Measurements from ENCODE around the gene SF3A1. TPM values are rescaled to one million over a fixed set of nuclear protein-coding genes. Genes with fewer than 3 reads are reported as not detected.

Gene SF3A1
- total RNA-seq, 1 experiment from 2014 or later: 272 TPM

DNA sequence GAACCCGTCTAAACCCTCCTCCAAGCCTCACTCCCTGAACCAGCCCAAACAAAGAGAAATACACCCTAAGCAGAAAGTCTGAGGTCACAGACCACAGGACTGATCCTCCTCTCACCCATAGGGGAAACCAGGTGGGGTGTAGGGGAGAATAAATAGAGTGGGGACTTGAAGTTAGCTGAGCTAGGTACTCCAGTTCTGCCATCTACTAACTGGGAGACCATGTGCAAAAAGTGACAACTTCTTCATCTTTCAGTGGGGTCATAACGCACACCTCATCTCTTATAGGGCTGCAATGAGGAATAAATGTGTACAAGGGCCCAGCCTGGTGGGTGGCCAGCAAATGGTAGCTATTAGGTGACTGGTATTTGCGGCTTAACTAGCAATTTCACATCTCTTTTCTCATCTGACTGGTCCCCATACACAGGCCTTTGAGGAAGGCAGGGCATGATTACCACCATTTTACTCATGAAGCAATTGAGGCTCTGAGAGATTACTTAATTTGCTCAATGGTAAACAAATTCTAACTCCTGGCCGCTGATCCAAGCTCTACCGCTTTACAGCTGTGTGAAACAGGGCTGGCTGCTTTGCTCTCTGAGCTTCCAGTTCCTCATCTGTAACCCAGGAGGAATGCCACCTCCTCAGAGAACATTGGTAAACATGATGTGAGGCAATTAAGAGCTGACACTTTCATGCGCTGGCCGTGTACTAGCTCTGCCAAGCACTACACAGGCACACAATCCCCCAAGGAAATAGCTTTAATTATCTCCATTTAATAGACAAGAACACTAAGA lies 46.5 kb downstream of the SF3A1 start (continued):
- TF ChIP-seq ZNF138 (CRISPR knock-in tag; conservative IDR thresholded peaks at IDR 0.05) (no peak), CREM (CRISPR knock-in tag; IDR thresholded peaks at IDR 0.05) (no peak), SMAD4 (CRISPR knock-in tag; IDR thresholded peaks at IDR 0.05) (no peak), NR1H2 (CRISPR knock-in tag; IDR thresholded peaks at IDR 0.05) (no peak), IRF2 (CRISPR knock-in tag; IDR thresholded peaks at IDR 0.05; ENCODE audit: borderline replicate concordance, low read depth) (no peak), MYBL2 (CRISPR knock-in tag; IDR thresholded peaks at IDR 0.05) (no peak)
- TF ChIP-seq, protein P1, sequence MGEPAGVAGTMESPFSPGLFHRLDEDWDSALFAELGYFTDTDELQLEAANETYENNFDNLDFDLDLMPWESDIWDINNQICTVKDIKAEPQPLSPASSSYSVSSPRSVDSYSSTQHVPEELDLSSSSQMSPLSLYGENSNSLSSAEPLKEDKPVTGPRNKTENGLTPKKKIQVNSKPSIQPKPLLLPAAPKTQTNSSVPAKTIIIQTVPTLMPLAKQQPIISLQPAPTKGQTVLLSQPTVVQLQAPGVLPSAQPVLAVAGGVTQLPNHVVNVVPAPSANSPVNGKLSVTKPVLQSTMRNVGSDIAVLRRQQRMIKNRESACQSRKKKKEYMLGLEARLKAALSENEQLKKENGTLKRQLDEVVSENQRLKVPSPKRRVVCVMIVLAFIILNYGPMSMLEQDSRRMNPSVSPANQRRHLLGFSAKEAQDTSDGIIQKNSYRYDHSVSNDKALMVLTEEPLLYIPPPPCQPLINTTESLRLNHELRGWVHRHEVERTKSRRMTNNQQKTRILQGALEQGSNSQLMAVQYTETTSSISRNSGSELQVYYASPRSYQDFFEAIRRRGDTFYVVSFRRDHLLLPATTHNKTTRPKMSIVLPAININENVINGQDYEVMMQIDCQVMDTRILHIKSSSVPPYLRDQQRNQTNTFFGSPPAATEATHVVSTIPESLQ (CRISPR knock-in tag; IDR thresholded peaks at IDR 0.05): no peak
- TF ChIP-seq, protein P2, sequence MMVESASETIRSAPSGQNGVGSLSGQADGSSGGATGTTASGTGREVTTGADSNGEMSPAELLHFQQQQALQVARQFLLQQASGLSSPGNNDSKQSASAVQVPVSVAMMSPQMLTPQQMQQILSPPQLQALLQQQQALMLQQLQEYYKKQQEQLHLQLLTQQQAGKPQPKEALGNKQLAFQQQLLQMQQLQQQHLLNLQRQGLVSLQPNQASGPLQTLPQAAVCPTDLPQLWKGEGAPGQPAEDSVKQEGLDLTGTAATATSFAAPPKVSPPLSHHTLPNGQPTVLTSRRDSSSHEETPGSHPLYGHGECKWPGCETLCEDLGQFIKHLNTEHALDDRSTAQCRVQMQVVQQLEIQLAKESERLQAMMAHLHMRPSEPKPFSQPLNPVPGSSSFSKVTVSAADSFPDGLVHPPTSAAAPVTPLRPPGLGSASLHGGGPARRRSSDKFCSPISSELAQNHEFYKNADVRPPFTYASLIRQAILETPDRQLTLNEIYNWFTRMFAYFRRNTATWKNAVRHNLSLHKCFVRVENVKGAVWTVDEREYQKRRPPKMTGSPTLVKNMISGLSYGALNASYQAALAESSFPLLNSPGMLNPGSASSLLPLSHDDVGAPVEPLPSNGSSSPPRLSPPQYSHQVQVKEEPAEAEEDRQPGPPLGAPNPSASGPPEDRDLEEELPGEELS (CRISPR knock-in tag; IDR thresholded peaks at IDR 0.05): no peak
- TF ChIP-seq, protein P3, sequence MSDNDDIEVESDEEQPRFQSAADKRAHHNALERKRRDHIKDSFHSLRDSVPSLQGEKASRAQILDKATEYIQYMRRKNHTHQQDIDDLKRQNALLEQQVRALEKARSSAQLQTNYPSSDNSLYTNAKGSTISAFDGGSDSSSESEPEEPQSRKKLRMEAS (CRISPR knock-in tag; IDR thresholded peaks at IDR 0.05): no peak

DNA sequence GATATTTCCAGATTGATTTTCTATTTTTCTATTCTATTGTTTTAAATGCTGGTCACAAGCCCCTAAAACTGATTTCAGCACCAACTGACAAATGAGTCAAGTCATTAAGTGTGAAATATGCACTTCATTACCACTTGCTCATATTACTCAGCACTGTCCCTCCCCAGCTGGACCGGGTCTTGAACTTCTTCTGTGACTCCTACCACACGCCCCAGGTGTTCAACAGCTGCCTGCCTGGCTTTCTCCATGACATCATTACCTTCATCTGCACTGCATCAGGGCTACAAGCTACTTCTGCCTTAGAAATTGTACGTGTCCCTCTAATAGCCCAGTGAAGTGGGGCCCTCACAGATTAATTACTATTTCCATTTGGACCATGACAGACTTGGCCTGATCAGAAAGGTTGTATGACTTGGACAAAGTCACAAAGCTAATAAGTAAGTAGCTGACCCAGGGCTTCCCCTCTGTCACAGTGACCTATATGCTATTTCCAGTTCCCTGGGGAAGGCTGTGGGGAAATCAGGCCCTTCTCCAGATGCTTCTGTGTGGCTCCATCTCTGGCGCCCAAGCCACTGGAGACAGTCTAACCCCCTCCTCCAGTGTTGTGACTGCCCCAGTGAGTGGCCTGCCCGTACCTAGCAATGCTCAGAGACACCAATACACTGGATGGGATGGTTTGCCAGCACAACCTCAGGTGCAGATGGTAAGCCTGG lies 48.0 kb downstream of the SF3A1 start:
- TF ChIP-seq, protein P4, sequence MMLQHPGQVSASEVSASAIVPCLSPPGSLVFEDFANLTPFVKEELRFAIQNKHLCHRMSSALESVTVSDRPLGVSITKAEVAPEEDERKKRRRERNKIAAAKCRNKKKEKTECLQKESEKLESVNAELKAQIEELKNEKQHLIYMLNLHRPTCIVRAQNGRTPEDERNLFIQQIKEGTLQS (CRISPR knock-in tag; conservative IDR thresholded peaks at IDR 0.05): no peak
- no peak for TF ChIP-seq SP1 (CRISPR knock-in tag; conservative IDR thresholded peaks at IDR 0.05)
- TF ChIP-seq SMAD3 (CRISPR knock-in tag; IDR thresholded peaks at IDR 0.05; ENCODE audit: borderline replicate concordance): no peak
- TF ChIP-seq, protein P5, sequence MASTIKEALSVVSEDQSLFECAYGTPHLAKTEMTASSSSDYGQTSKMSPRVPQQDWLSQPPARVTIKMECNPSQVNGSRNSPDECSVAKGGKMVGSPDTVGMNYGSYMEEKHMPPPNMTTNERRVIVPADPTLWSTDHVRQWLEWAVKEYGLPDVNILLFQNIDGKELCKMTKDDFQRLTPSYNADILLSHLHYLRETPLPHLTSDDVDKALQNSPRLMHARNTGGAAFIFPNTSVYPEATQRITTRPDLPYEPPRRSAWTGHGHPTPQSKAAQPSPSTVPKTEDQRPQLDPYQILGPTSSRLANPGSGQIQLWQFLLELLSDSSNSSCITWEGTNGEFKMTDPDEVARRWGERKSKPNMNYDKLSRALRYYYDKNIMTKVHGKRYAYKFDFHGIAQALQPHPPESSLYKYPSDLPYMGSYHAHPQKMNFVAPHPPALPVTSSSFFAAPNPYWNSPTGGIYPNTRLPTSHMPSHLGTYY (CRISPR knock-in tag; IDR thresholded peaks at IDR 0.05): no peak
- TF ChIP-seq, protein P6, sequence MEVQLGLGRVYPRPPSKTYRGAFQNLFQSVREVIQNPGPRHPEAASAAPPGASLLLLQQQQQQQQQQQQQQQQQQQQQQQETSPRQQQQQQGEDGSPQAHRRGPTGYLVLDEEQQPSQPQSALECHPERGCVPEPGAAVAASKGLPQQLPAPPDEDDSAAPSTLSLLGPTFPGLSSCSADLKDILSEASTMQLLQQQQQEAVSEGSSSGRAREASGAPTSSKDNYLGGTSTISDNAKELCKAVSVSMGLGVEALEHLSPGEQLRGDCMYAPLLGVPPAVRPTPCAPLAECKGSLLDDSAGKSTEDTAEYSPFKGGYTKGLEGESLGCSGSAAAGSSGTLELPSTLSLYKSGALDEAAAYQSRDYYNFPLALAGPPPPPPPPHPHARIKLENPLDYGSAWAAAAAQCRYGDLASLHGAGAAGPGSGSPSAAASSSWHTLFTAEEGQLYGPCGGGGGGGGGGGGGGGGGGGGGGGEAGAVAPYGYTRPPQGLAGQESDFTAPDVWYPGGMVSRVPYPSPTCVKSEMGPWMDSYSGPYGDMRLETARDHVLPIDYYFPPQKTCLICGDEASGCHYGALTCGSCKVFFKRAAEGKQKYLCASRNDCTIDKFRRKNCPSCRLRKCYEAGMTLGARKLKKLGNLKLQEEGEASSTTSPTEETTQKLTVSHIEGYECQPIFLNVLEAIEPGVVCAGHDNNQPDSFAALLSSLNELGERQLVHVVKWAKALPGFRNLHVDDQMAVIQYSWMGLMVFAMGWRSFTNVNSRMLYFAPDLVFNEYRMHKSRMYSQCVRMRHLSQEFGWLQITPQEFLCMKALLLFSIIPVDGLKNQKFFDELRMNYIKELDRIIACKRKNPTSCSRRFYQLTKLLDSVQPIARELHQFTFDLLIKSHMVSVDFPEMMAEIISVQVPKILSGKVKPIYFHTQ (CRISPR knock-in tag; IDR thresholded peaks at IDR 0.05): no peak
- no peak for TF ChIP-seq ZNF396 (CRISPR knock-in tag; IDR thresholded peaks at IDR 0.05; ENCODE audit: borderline replicate concordance)
- TF ChIP-seq ZNF671 (CRISPR knock-in tag; IDR thresholded peaks at IDR 0.05): no peak
- no peak for TF ChIP-seq ZNF138 (CRISPR knock-in tag; conservative IDR thresholded peaks at IDR 0.05)
- no peak for TF ChIP-seq FOXK1 (CRISPR knock-in tag; IDR thresholded peaks at IDR 0.05)
- no peaks in the 10 kb centered on the region for H3K36me3 Mint-ChIP-seq
- ChIA-PET CTCF (interaction anchor here (1.0 kb wide), 1 partner anchor 21 kb away, joined by 3 read pairs; no protein-coding TSS in a partner anchor), POLR2A (no interaction called here)
- no peak overlapping the region for H3K4me3 Mint-ChIP-seq
- H3K4me1 Mint-ChIP-seq: peaks cover 10% of the 10 kb centered on the region
- H3K9me3 Mint-ChIP-seq: no peaks in the 10 kb centered on the region
- no peak overlapping the region for H3K27ac Mint-ChIP-seq
- no peaks in the 10 kb centered on the region for H3K27me3 Mint-ChIP-seq (ENCODE audit: low read depth)
- DNase-seq (ENCODE audit: low spot score): no peak
- ATAC-seq: no peak
